GM18868 (cell line): Measurements from ENCODE around the gene URB2.
"Not testable (repeated sequence)": the region's sequence is repeated elsewhere in the genome, so short reads cannot be mapped to it uniquely, and the experiment has no call there.

Experiments
- ATAC-seq: cut with Tn5 transposase; IDR thresholded peaks from one replicate; pipeline ENCODE4 v1.9.1; 2021; ENCODE audit warnings: mild to moderate bottlenecking, moderate library complexity; ENCODE audit not compliant: unreplicated experiment

The URB2 gene

GRCh38 chr1:229613938-229614337 is 12.1 kb upstream of the URB2 start:
- no peak for ATAC-seq

- no peak for ATAC-seq
Observed at GRCh38 chr1:229614701-229615100, 11.3 kb upstream of the URB2 start.

GRCh38 chr1:229617351-229618100 is 8.5 kb upstream of the URB2 start:
- ATAC-seq: no peak

- no peak for ATAC-seq
Observed at GRCh38 chr1:229619002-229619401, 7.0 kb upstream of the URB2 start.

- no peak for ATAC-seq
Observed at GRCh38 chr1:229619614-229620013, 6.4 kb upstream of the URB2 start.

GRCh38 chr1:229620876-229621275 is 5.2 kb upstream of the URB2 start:
- ATAC-seq: no peak

GRCh38 chr1:229621663-229622062 is 4.4 kb upstream of the URB2 start:
- ATAC-seq: no peak

- ATAC-seq: not testable (repeated sequence)
Observed at GRCh38 chr1:229622641-229623120, 3.4 kb upstream of the URB2 start.

- ATAC-seq: no peak
Observed at GRCh38 chr1:229623225-229623624, 2.8 kb upstream of the URB2 start.

- ATAC-seq: no peak
Observed at GRCh38 chr1:229623838-229624237, 2.2 kb upstream of the URB2 start.

GRCh38 chr1:229624521-229625070 is 1.5 kb upstream of the URB2 start:
- ATAC-seq: no peak

GRCh38 chr1:229625071-229625914 is 754 bp upstream of the URB2 start:
- ATAC-seq: peak; percentile 35

- no peak for ATAC-seq
Observed at GRCh38 chr1:229627003-229627402, 956 bp downstream of the URB2 start.

GRCh38 chr1:229629261-229629660 is 3.2 kb downstream of the URB2 start:
- no peak for ATAC-seq

- no peak for ATAC-seq
Observed at GRCh38 chr1:229631148-229631547, 5.1 kb downstream of the URB2 start.

GRCh38 chr1:229631966-229632365 is 5.9 kb downstream of the URB2 start:
- ATAC-seq: no peak

GRCh38 chr1:229636042-229636441 is 10.0 kb downstream of the URB2 start:
- ATAC-seq: no peak

GRCh38 chr1:229637746-229638145 is 11.7 kb downstream of the URB2 start:
- no peak for ATAC-seq

- ATAC-seq: no peak
Observed at GRCh38 chr1:229640455-229640854, 14.4 kb downstream of the URB2 start.

GRCh38 chr1:229641306-229641705 is 15.3 kb downstream of the URB2 start:
- no peak for ATAC-seq

GRCh38 chr1:229642376-229642775 is 16.3 kb downstream of the URB2 start:
- no peak for ATAC-seq

- no peak for ATAC-seq
Observed at GRCh38 chr1:229642970-229643369, 16.9 kb downstream of the URB2 start.
